Neuronal stem cell (in vitro differentiated cells): ENCODE data around the gene RDH16.

Source experiments
- DNase-seq: peaks from one replicate; pipeline ENCODE4 v3.0.0-alpha.2; 2013; ENCODE audit warnings: low spot score
- H2AFZ ChIP-seq: one replicate; pipeline ENCODE4 v1.6.1; 2013; ENCODE audit warnings: mild to moderate bottlenecking, low read length, inconsistent platforms
- H2AK5ac ChIP-seq: 2 replicates; pipeline ENCODE4 v1.6.1; 2013; ENCODE audit warnings: low read depth, mild to moderate bottlenecking, inconsistent platforms, low read length, moderate library complexity, mixed read lengths
- H2BK120ac ChIP-seq: 2 replicates; pipeline ENCODE4 v1.6.1; 2013; ENCODE audit warnings: low read depth, mild to moderate bottlenecking, inconsistent platforms, low read length, moderate library complexity, mixed read lengths
- H2BK12ac ChIP-seq: one replicate; pipeline ENCODE4 v1.6.1; 2013; ENCODE audit warnings: low read length, inconsistent platforms
- H2BK15ac ChIP-seq: 2 replicates; pipeline ENCODE4 v1.6.1; 2013; ENCODE audit warnings: mild to moderate bottlenecking, low read length, inconsistent platforms, mixed read lengths
- H2BK5ac ChIP-seq: one replicate; pipeline ENCODE4 v1.6.1; 2013; ENCODE audit warnings: inconsistent platforms, mild to moderate bottlenecking, low read length, moderate library complexity
- H3K14ac ChIP-seq: one replicate; pipeline ENCODE4 v1.6.1; 2013; ENCODE audit warnings: low read length, inconsistent platforms
- H3K18ac ChIP-seq: 2 replicates; pipeline ENCODE4 v1.6.1; 2013; ENCODE audit warnings: low read length, inconsistent platforms
- H3K23ac ChIP-seq: 2 replicates; pipeline ENCODE4 v1.6.1; 2013; ENCODE audit warnings: low read depth, mild to moderate bottlenecking, mixed read lengths, low read length, inconsistent platforms; ENCODE audit not compliant: poor library complexity
- H3K27ac ChIP-seq: replicated peaks from 3 replicates; pipeline ENCODE4 v1.5.1; 2013; ENCODE audit warnings: low read length, inconsistent platforms
- H3K27me3 ChIP-seq, 3 experiments: 2 replicates each; pipeline ENCODE4 v1.6.1; 2013; ENCODE audit warnings: low read length in 3 of 3, mild to moderate bottlenecking in 2 of 3, inconsistent platforms in 1 of 3, low read depth in 1 of 3, mixed read lengths in 1 of 3, moderate library complexity in 1 of 3; ENCODE audit not compliant: control insufficient read depth in 3 of 3, insufficient read depth in 3 of 3
- H3K36me3 ChIP-seq, 2 donors: replicated peaks in 1 of 2; 2 replicates each; pipeline ENCODE4 v1.6.1; 2013; ENCODE audit warnings: low read length in 2 of 2; ENCODE audit not compliant: control insufficient read depth in 2 of 2, insufficient read depth in 2 of 2
- H3K4ac ChIP-seq: 2 replicates; pipeline ENCODE4 v1.6.1; 2013; ENCODE audit warnings: inconsistent platforms, mild to moderate bottlenecking, low read length, moderate library complexity
- H3K4me1 ChIP-seq, 2 donors: 1 replicate in 1 of 2; 2 replicates in 1 of 2; pipeline ENCODE4 v1.6.1; 2013; ENCODE audit warnings: low read length in 2 of 2, low read depth in 1 of 2; ENCODE audit not compliant: control insufficient read depth in 2 of 2, insufficient read depth in 1 of 2
- H3K4me2 ChIP-seq: one replicate; pipeline ENCODE4 v1.6.1; 2013; ENCODE audit warnings: mild to moderate bottlenecking, low read length, inconsistent platforms; ENCODE audit not compliant: insufficient read depth, poor library complexity, severe bottlenecking
- H3K4me3 ChIP-seq, 2 donors: 2 replicates each; pipeline ENCODE4 v1.5.1; 2013; ENCODE audit warnings: low read length in 2 of 2, mild to moderate bottlenecking in 2 of 2, inconsistent platforms in 1 of 2, moderate library complexity in 1 of 2
- H3K79me1 ChIP-seq: one replicate; pipeline ENCODE4 v1.6.1; 2013; ENCODE audit warnings: low read depth, mild to moderate bottlenecking, inconsistent platforms, low read length, moderate library complexity
- H3K9ac ChIP-seq: one replicate; pipeline ENCODE4 v1.6.1; 2013; ENCODE audit warnings: mild to moderate bottlenecking, low read depth, low read length, inconsistent platforms; ENCODE audit not compliant: poor library complexity
- H3K9me3 ChIP-seq, 2 donors: replicated peaks in 1 of 2; 2 replicates each; pipeline versions ENCODE3 to v1.6.1; 2013; ENCODE audit warnings: low read length in 2 of 2, mild to moderate bottlenecking in 2 of 2, inconsistent platforms in 1 of 2, low read depth in 1 of 2, mixed read lengths in 1 of 2, moderate library complexity in 1 of 2; ENCODE audit not compliant: control insufficient read depth in 2 of 2, insufficient read depth in 1 of 2
- H4K8ac ChIP-seq: one replicate; pipeline ENCODE4 v1.6.1; 2013; ENCODE audit warnings: low read depth, mild to moderate bottlenecking, inconsistent platforms, low read length, moderate library complexity
- H4K91ac ChIP-seq: one replicate; pipeline ENCODE4 v1.6.1; 2013; ENCODE audit warnings: low read length, low read depth, mild to moderate bottlenecking, inconsistent platforms; ENCODE audit not compliant: poor library complexity
- WGBS, 2 donors: extraction: QIAGEN DNeasy Blood & Tissue Kit; methylation state at CpG; one replicate each; pipeline ENCODE4 v1.1.7; 2013; ENCODE audit warnings: missing lambda C conversion rate in 2 of 2, mixed read lengths in 1 of 2; ENCODE audit not compliant: insufficient read length in 2 of 2, insufficient replicate concordance in 1 of 2; ENCODE audit errors: extremely low coverage in 2 of 2; 5-methylcytosine and 5-hydroxymethylcytosine counted together

RDH16 gene

GRCh38 chr12:56995930-56996496, 38.6 kb upstream of the RDH16 start:
- WGBS, 2 donors = no CpG with 5 or more reads among the region's 11 CpGs
- no peaks in the 10 kb centered on the region for H3K79me1 ChIP-seq
- H2BK15ac ChIP-seq = no peak overlapping the region
- no peak overlapping the region for H2AK5ac ChIP-seq
- no peak overlapping the region for H3K4me3 ChIP-seq
- H3K4ac ChIP-seq = no peak overlapping the region
- H3K27ac ChIP-seq = no peak overlapping the region
- no peak overlapping the region for H3K23ac ChIP-seq
- no peaks in the 10 kb centered on the region for H3K9me3 ChIP-seq
- H2BK12ac ChIP-seq = no peak overlapping the region
- DNase-seq = no peak
- H3K18ac ChIP-seq = no peak overlapping the region
- H2BK5ac ChIP-seq = no peak overlapping the region
- no peak overlapping the region for H3K4me2 ChIP-seq
- no peak overlapping the region for H4K8ac ChIP-seq
- no peak overlapping the region for H2BK120ac ChIP-seq
- no peak overlapping the region for H4K91ac ChIP-seq
- no peaks in the 10 kb centered on the region for H3K4me1 ChIP-seq
- H3K27me3 ChIP-seq = no peaks in the 10 kb centered on the region
- no peak overlapping the region for H3K14ac ChIP-seq
- no peak overlapping the region for H3K9ac ChIP-seq
- no peak overlapping the region for H2AFZ ChIP-seq
- H3K36me3 ChIP-seq = peaks cover 18 to 59% of the 10 kb centered on the region in 2 donors

GRCh38 chr12:56995201-56995929, 38.0 kb upstream of the RDH16 start:
- Histone ChIP-seq H3K27me3 (no peaks in the 10 kb centered on the region), H3K4ac (no peak overlapping the region), H3K36me3 (peaks cover 14 to 52% of the 10 kb centered on the region in 2 donors), H3K4me2 (no peak overlapping the region), H3K9me3 (no peaks in the 10 kb centered on the region), H3K4me1 (no peaks in the 10 kb centered on the region), H3K79me1 (no peaks in the 10 kb centered on the region), H2BK5ac (no peak overlapping the region), H3K27ac (no peak overlapping the region), H3K23ac (peak overlapping the region; percentile 66), H3K4me3 (no peak overlapping the region), H3K14ac (no peak overlapping the region), H4K91ac (no peak overlapping the region), H2BK15ac (no peak overlapping the region), H3K18ac (no peak overlapping the region), H3K9ac (no peak overlapping the region), H2AK5ac (no peak overlapping the region), H2BK120ac (no peak overlapping the region), H2AFZ (no peak overlapping the region), H2BK12ac (no peak overlapping the region), H4K8ac (no peak overlapping the region)
- WGBS, 2 donors = no CpG with 5 or more reads among the region's 26 CpGs
- DNase-seq = no peak

GRCh38 chr12:56994231-56994746, 36.9 kb upstream of the RDH16 start:
- no peak overlapping the region for H3K9ac ChIP-seq
- H3K27me3 ChIP-seq = no peaks in the 10 kb centered on the region
- H3K14ac ChIP-seq = no peak overlapping the region
- DNase-seq = no peak
- H3K18ac ChIP-seq = no peak overlapping the region
- no peaks in the 10 kb centered on the region for H3K9me3 ChIP-seq
- no peak overlapping the region for H4K8ac ChIP-seq
- H3K4ac ChIP-seq = no peak overlapping the region
- no peak overlapping the region for H2AK5ac ChIP-seq
- no peak overlapping the region for H2BK120ac ChIP-seq
- no peak overlapping the region for H2BK12ac ChIP-seq
- H2BK5ac ChIP-seq = peak overlapping the region; percentile 49
- no peak overlapping the region for H2AFZ ChIP-seq
- peak overlapping the region; percentile 13 for H3K23ac ChIP-seq
- no peak overlapping the region for H3K4me3 ChIP-seq
- H3K4me2 ChIP-seq = no peak overlapping the region
- peaks cover 10 to 42% of the 10 kb centered on the region in 2 donors for H3K36me3 ChIP-seq
- H3K27ac ChIP-seq = no peak overlapping the region
- no peaks in the 10 kb centered on the region for H3K4me1 ChIP-seq
- WGBS, 2 donors = no CpG with 5 or more reads among the region's 10 CpGs
- no peak overlapping the region for H2BK15ac ChIP-seq
- H4K91ac ChIP-seq = no peak overlapping the region
- no peaks in the 10 kb centered on the region for H3K79me1 ChIP-seq

- no peak overlapping the region for H3K14ac ChIP-seq
- H3K36me3 ChIP-seq = peaks cover 8 to 32% of the 10 kb centered on the region in 2 donors
- H3K9ac ChIP-seq = no peak overlapping the region
- no peak overlapping the region for H2BK120ac ChIP-seq
- H3K27me3 ChIP-seq = no peaks in the 10 kb centered on the region
- no peak overlapping the region for H4K91ac ChIP-seq
- no CpG with 5 or more reads among the region's 10 CpGs for WGBS, 2 donors
- H3K4me1 ChIP-seq = no peaks in the 10 kb centered on the region
- no peak overlapping the region for H3K4me2 ChIP-seq
- H4K8ac ChIP-seq = no peak overlapping the region
- H3K9me3 ChIP-seq = no peaks in the 10 kb centered on the region
- H2AK5ac ChIP-seq = no peak overlapping the region
- no peak overlapping the region for H2BK5ac ChIP-seq
- H3K4ac ChIP-seq = no peak overlapping the region
- no peak overlapping the region for H3K23ac ChIP-seq
- DNase-seq = no peak
- H2AFZ ChIP-seq = no peak overlapping the region
- no peak overlapping the region for H3K27ac ChIP-seq
- H2BK12ac ChIP-seq = no peak overlapping the region
- H3K79me1 ChIP-seq = no peaks in the 10 kb centered on the region
- no peak overlapping the region for H3K4me3 ChIP-seq
- no peak overlapping the region for H2BK15ac ChIP-seq
- H3K18ac ChIP-seq = no peak overlapping the region
Measured at GRCh38 chr12:56993346-56993745, 35.9 kb upstream of the RDH16 start.
